Measurements from ENCODE around the gene MESP1.

Gene MESP1

GRCh38 chr15:89707577-89707976 lies 43.5 kb downstream of the MESP1 start:
- DNase-seq, result no peak

- DNase-seq, result no peak
Observed at GRCh38 chr15:89704411-89704810, 46.6 kb downstream of the MESP1 start.
